ENCODE data around the gene ZNF750.

The ZNF750 gene

DNA sequence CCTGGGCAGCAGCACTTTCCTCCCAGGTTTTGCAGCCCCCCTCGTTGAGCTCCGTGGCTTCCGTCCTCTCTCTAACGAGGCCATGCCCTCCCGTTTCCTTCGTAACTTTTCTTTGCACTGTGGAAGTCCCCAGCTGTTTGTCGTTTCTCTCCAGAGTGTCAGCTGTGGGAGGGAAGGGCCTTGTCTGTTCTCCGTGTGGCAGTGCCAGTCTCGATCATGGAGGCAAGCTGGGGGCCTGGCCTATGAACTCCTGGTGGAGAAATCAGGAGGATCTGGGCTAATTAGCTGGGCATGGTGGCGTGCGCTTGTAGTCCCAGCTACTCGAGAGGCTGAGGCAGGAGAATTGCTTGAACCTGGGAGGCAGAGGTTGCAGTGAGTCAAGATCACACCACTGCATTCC lies 59.6 kb downstream of the ZNF750 start:
- Histone ChIP-seq H3K27ac (no peak overlapping the region), H3K4me1 (ENCODE audit: control insufficient read depth in 1 of 2, insufficient read depth in 1 of 2, low read depth in 1 of 2, low read length in 1 of 2) (peaks cover 11 to 17% of the 10 kb centered on the region in 2 experiments), H3K27me3 (no peaks in the 10 kb centered on the region), H3K36me3 (no peaks in the 10 kb centered on the region), H3K9me3 (no peaks in the 10 kb centered on the region), H3K4me3 (ENCODE audit: low read depth in 1 of 2, low read length in 1 of 2) (no peak overlapping the region)
- TF ChIP-seq, protein P1, sequence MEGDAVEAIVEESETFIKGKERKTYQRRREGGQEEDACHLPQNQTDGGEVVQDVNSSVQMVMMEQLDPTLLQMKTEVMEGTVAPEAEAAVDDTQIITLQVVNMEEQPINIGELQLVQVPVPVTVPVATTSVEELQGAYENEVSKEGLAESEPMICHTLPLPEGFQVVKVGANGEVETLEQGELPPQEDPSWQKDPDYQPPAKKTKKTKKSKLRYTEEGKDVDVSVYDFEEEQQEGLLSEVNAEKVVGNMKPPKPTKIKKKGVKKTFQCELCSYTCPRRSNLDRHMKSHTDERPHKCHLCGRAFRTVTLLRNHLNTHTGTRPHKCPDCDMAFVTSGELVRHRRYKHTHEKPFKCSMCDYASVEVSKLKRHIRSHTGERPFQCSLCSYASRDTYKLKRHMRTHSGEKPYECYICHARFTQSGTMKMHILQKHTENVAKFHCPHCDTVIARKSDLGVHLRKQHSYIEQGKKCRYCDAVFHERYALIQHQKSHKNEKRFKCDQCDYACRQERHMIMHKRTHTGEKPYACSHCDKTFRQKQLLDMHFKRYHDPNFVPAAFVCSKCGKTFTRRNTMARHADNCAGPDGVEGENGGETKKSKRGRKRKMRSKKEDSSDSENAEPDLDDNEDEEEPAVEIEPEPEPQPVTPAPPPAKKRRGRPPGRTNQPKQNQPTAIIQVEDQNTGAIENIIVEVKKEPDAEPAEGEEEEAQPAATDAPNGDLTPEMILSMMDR (IDR thresholded peaks at IDR 0.05): no peak

DNA sequence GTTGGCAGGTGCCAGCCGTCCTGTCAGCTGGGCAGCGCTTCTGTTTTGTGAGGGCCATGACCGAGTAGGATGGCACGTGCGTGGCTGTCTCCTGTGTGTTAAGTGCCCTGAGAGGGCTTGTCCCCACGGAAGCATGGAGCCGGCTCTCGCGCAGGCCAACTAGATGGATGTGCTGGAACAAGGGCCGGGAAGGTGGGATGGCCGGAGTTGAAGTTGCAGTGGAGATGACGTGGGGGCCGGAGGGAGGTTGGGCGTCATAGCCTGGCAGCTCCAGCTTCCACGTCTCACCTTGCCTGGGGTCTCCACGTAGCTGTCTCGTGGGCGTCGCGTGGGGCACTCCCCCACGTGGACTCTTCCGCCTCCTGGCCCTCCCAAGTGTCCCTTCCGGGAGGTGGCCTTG lies 60.3 kb downstream of the ZNF750 start:
- H3K4me3 ChIP-seq (ENCODE audit: low read depth in 1 of 2, low read length in 1 of 2): no peak overlapping the region
- no peak overlapping the region for H3K27ac ChIP-seq
- H3K36me3 ChIP-seq: no peaks in the 10 kb centered on the region

More for the DNA sequence above, 60.3 kb downstream of the ZNF750 start:
- H3K27me3 ChIP-seq: no peaks in the 10 kb centered on the region
- TF ChIP-seq, protein P1 (IDR thresholded peaks at IDR 0.05): no peak
- peaks cover 11 to 20% of the 10 kb centered on the region in 2 experiments for H3K4me1 ChIP-seq (ENCODE audit: control insufficient read depth in 1 of 2, insufficient read depth in 1 of 2, low read depth in 1 of 2, low read length in 1 of 2)
- H3K9me3 ChIP-seq: no peaks in the 10 kb centered on the region
